Activated CD4-positive, alpha-beta T cell treated with anti-CD3 and anti-CD28 coated beads for 1 hour (primary cell): ENCODE results near the gene SLC37A2.

Experiments used
- DNase-seq: peaks from one replicate; pipeline ENCODE4 v3.0.0-alpha.2; 2020

Gene SLC37A2

GRCh38 chr11:125112208-125112604, 49.1 kb downstream of the SLC37A2 start:
- no peak for DNase-seq

GRCh38 chr11:125114518-125114917, 51.4 kb downstream of the SLC37A2 start:
- no peak for DNase-seq

GRCh38 chr11:125117429-125117828, 54.3 kb downstream of the SLC37A2 start:
- DNase-seq: no peak

- DNase-seq: no peak
Measured at GRCh38 chr11:125123194-125123946, 60.3 kb downstream of the SLC37A2 start.

GRCh38 chr11:125123947-125124617, 61.0 kb downstream of the SLC37A2 start:
- no peak for DNase-seq

DNA sequence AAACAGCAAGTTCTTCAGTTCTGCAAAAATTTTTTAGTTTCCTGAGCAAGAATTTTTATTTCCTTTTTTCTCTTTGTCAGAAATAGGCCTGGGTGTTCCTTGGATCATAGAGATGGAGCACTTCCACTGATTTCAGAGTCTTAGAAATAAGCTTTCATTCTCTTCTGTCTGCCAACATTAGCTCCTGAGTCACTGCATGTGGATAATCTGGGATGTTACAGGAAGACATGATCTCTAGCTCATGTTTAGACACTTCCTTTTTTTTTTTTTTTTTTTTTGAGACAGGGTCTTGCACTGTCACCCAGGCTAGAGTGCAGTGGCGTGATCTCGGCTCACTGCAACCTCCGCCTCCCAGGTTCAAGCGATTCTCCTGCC, 61.5 kb downstream of the SLC37A2 start:
- DNase-seq: no peak

- no peak for DNase-seq
Measured at GRCh38 chr11:125128450-125128849, 65.3 kb downstream of the SLC37A2 start.

DNA sequence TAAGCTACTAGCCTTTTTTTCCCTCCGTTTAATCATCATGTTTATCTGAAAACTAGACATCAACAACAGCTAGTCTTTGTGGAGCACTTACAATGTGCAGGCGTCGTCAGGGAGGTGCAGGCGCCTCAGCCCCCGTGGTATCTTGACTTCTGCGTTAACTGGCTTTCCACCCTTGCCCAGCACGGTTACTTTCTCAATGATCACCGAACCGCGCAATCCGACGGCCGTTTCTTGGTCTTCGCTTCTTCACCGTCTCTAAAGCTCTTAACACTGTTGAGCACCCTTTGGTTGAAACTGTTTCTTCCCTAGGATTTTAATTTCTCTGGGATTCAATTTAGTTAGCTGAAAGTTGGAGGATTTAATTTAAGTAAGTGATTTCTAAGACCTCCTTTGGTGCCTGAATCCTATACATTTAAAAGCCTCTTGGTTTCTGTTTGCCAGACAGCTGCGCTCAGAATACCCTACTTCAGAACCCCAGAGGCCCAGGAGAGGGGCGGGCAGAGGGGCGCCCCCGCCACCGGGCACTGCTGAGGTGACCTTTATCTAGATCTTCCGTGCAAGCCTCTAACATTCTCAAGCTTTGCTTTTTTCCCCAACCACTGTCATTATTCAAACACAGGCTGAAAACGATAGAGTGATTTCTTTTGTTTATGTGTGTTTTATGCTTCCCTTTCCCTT, 66.3 kb downstream of the SLC37A2 start:
- DNase-seq: no peak

- no peak for DNase-seq
Measured at GRCh38 chr11:125132071-125132470, 69.0 kb downstream of the SLC37A2 start.

DNA sequence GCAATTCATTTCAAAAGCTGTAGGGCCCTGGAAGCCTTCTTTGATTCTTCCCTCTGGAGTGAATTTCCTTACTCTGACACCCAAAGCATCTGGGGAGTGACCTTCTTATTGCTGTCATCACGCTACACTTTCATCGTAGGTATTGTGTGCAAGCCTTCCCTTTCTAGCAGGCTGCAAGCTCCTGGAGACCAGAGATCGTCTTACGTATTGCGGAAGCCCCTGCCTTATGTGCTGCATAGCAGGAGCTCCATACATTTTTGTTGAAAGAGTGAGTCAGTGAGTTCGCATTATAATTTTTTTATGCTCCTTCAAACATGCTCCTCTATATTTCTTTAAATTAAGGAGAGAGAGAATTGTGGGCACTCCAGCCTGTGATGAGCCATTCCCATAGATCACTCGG, 69.5 kb downstream of the SLC37A2 start:
- no peak for DNase-seq

DNA sequence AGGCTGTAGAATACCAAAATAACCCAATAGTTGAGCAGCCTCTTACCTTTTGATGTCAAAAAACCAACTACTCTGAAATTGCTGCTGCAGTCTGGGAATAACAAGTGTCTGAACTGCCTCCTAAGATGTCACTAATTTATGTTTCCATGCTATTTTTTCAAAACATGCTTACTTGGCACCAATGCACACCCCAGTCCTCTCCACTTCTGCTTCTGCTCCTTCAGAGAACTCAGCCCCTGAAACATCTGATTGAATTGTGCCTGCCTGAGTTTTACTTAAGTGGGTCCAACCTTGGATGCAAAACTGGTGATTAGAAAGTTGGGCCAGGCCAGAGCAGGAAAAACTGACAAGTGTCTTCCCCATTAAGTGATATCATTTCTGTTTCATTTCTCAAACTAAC, 72.9 kb downstream of the SLC37A2 start:
- DNase-seq: no peak

DNA sequence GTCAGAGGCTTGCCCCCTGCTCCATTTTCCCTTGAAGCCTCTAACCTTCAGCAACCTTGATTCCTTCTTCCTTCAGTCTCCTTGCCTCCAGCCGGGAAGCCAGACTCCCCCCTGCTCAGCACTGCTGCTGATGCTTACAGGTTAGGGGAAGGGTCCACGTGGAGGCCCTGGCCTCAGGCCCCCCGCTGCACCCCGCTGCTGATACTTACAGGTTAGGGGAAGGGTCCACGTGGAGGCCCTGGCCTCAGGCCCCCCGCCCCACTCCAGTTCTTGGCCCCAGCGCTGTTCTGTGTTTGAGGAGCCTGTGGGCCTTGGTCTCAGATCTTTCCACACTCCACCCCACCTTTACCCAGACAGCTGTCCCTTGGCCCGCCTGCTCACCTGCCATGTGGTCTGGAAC, 75.9 kb downstream of the SLC37A2 start:
- no peak for DNase-seq

DNA sequence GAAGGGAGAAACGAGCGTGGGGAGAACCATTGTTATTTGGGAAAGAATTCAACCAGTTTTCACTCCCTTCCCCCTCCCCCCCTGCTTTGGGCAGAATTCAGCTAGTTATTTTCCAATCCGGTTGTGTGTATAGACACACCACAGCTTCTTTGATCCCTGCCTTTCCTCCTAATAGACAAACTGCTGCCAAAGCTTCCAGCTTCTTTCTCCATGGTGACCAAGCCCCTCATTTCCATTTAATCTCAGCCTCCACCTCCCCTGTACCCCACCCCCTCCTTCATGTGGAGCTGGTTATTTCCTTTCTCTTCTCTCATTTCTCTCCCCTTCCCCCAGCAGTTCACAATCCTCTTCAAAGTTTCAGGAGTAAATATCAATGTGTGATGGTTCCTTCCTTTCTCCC, 76.7 kb downstream of the SLC37A2 start:
- no peak for DNase-seq
